HepG2 (cell line): ENCODE data around the gene MED12L.

Source experiments
- EZH2 ChIP-seq: conservative IDR thresholded peaks from 2 replicates; pipeline ENCODE4 v1.6.1; 2012; ENCODE audit warnings: mild to moderate bottlenecking, low read depth, low read length, moderate library complexity
- STAT5B ChIP-seq: sonication (generic); formaldehyde crosslinking; IDR thresholded peaks from 2 replicates; pipeline ENCODE4 v1.4.0; 2020; ENCODE audit warnings: missing genetic modification reagents
- TF ChIP-seq, protein P1 (sequence below): sonication (generic); formaldehyde crosslinking; IDR thresholded peaks from 2 replicates; pipeline ENCODE4 v1.5.0; 2020; ENCODE audit warnings: mild to moderate bottlenecking, missing genetic modification reagents, moderate library complexity
- TF ChIP-seq, protein P2 (sequence below): sonication (generic); formaldehyde crosslinking; IDR thresholded peaks from 2 replicates; pipeline ENCODE4 v1.4.0; 2020; ENCODE audit warnings: missing genetic modification reagents

- TF ChIP-seq, protein P1, sequence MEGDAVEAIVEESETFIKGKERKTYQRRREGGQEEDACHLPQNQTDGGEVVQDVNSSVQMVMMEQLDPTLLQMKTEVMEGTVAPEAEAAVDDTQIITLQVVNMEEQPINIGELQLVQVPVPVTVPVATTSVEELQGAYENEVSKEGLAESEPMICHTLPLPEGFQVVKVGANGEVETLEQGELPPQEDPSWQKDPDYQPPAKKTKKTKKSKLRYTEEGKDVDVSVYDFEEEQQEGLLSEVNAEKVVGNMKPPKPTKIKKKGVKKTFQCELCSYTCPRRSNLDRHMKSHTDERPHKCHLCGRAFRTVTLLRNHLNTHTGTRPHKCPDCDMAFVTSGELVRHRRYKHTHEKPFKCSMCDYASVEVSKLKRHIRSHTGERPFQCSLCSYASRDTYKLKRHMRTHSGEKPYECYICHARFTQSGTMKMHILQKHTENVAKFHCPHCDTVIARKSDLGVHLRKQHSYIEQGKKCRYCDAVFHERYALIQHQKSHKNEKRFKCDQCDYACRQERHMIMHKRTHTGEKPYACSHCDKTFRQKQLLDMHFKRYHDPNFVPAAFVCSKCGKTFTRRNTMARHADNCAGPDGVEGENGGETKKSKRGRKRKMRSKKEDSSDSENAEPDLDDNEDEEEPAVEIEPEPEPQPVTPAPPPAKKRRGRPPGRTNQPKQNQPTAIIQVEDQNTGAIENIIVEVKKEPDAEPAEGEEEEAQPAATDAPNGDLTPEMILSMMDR (CRISPR knock-in tag) = no peak
- TF ChIP-seq STAT5B (CRISPR knock-in tag) = no peak
- TF ChIP-seq, protein P2, sequence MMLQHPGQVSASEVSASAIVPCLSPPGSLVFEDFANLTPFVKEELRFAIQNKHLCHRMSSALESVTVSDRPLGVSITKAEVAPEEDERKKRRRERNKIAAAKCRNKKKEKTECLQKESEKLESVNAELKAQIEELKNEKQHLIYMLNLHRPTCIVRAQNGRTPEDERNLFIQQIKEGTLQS (CRISPR knock-in tag) = no peak
- no peak for TF ChIP-seq EZH2
These were observed 22.9 kb upstream of the MED12L start for GRCh38 chr3:151062611-151063010.
